Measurements from ENCODE around the gene ITGA1. TPM values are rescaled to one million over a fixed set of nuclear protein-coding genes. Genes with fewer than 3 reads are reported as not detected.

Gene ITGA1
- total and polyA plus RNA-seq, 11 donors, result 5.5 to 52.0 (median 23.3) TPM

GRCh38 chr5:52881468-52881867 is 93.8 kb downstream of the ITGA1 start:
- H3K4me1 ChIP-seq, result peaks cover 0 to 10% (median 0%) of the 10 kb centered on the region in 12 donors
- DNase-seq, result no peak
- H3K9me3 ChIP-seq, result no peaks in the 10 kb centered on the region
- H3K27ac ChIP-seq, result no peak overlapping the region
- H3K36me3 ChIP-seq, result peaks cover 0 to 47% (median 8%) of the 10 kb centered on the region in 9 donors
- no peak for ATAC-seq
- H3K4me3 ChIP-seq, result no peak overlapping the region
- intact Hi-C loops (cut with DNase I), result no loop called here
- 77 to 95% (median 94%) methylated on average over 4 of the region's 4 CpGs for WGBS, 4 donors
- TF ChIP-seq POLR2A (IDR thresholded peaks at IDR 0.05) (no peak), CTCF (IDR thresholded peaks at IDR 0.05) (no peak)
- H3K27me3 ChIP-seq, result no peaks in the 10 kb centered on the region

- Histone ChIP-seq H3K9me3 (no peaks in the 10 kb centered on the region), H3K27ac (no peak overlapping the region), H3K4me1 (no peaks in the 10 kb centered on the region), H3K4me3 (no peak overlapping the region), H3K27me3 (no peaks in the 10 kb centered on the region), H3K36me3 (peaks cover 0 to 60% (median 8%) of the 10 kb centered on the region in 9 donors)
- 80 to 93% (median 93%) methylated on average over 4 of the region's 4 CpGs for WGBS, 4 donors
- ATAC-seq (no peak), DNase-seq (no peak)
- no peak for TF ChIP-seq POLR2A (IDR thresholded peaks at IDR 0.05)
- intact Hi-C loops (cut with DNase I), result no loop called here
Measured at GRCh38 chr5:52883110-52883509, 95.4 kb downstream of the ITGA1 start.

- no peak for ATAC-seq
- no peak for TF ChIP-seq POLR2A (IDR thresholded peaks at IDR 0.05)
- no peak for TF ChIP-seq CTCF (IDR thresholded peaks at IDR 0.05)
- intact Hi-C loops (cut with DNase I), result no loop called here
- no peak for DNase-seq
- no peak overlapping the region for H3K27ac ChIP-seq
- no peaks in the 10 kb centered on the region for H3K27me3 ChIP-seq
- peaks cover 0 to 74% (median 8%) of the 10 kb centered on the region in 9 donors for H3K36me3 ChIP-seq
- no peaks in the 10 kb centered on the region for H3K4me1 ChIP-seq
- no peaks in the 10 kb centered on the region for H3K9me3 ChIP-seq
- H3K4me3 ChIP-seq, result no peak overlapping the region
- 53 to 71% (median 60%) methylated on average over 1 of the region's 1 CpG for WGBS, 4 donors
Measured at GRCh38 chr5:52884453-52884852, 96.7 kb downstream of the ITGA1 start.

DNA sequence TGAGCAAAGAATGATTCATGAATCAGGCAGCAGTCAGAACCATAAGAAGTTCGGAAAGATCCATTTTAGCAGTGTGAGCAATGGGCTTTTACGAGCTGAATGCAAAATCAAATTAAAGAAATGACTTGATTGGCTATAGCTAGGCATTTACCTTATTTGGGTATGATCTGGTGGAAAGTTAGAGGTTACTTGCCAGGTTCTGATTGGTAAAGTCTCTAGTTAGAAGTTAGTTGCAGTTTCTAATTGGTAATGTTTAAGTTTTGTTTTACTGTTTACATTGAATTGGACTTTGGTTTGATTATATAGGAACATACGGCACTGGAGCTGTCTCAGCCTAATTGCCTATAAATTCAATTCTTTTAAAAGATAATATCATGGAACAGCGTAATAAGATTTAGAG is 97.9 kb downstream of the ITGA1 start:
- intact Hi-C loops (cut with DNase I), result no loop called here
- Histone ChIP-seq H3K27ac (no peak overlapping the region), H3K4me3 (no peak overlapping the region), H3K9me3 (no peaks in the 10 kb centered on the region), H3K36me3 (peaks cover 0 to 82% (median 8%) of the 10 kb centered on the region in 9 donors), H3K27me3 (no peaks in the 10 kb centered on the region), H3K4me1 (no peaks in the 10 kb centered on the region)
- DNase-seq (no peak), ATAC-seq (no peak)
- TF ChIP-seq CTCF (IDR thresholded peaks at IDR 0.05) (no peak), POLR2A (IDR thresholded peaks at IDR 0.05) (no peak)
- WGBS, 4 donors, result 95 to 97% (median 95%) methylated on average over 4 of the region's 4 CpGs

DNA sequence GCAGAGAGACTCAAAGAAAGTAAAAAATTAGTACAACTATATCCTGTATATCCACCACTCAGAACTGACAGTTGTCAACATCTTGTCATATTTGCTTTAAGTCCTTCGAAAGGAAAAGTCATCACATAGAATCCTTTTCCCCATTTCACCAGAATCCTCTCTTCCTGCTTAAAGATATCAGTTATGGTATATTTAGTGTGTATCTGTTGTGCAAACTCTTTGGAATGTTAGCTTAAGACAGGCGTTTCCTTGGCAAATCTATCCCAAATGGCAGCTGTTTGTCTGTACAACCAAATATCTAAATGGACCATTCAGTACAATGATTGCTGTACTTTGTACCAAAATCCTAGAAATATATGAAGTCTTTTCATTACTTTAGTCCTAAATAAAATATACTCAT is 98.5 kb downstream of the ITGA1 start:
- DNase-seq, result no peak
- WGBS, 4 donors, result 85 to 87% (median 85%) methylated on average over 2 of the region's 2 CpGs
- TF ChIP-seq CTCF (IDR thresholded peaks at IDR 0.05) (no peak), POLR2A (IDR thresholded peaks at IDR 0.05) (no peak)
- H3K9me3 ChIP-seq, result no peaks in the 10 kb centered on the region
- H3K4me1 ChIP-seq, result no peaks in the 10 kb centered on the region
- no peaks in the 10 kb centered on the region for H3K27me3 ChIP-seq
- intact Hi-C loops (cut with DNase I), result no loop called here
- no peak overlapping the region for H3K4me3 ChIP-seq
- H3K27ac ChIP-seq, result no peak overlapping the region
- no peak for ATAC-seq
- H3K36me3 ChIP-seq, result peaks cover 0 to 84% (median 8%) of the 10 kb centered on the region in 9 donors
